Measurements from ENCODE around the gene ASH1L.

DNA sequence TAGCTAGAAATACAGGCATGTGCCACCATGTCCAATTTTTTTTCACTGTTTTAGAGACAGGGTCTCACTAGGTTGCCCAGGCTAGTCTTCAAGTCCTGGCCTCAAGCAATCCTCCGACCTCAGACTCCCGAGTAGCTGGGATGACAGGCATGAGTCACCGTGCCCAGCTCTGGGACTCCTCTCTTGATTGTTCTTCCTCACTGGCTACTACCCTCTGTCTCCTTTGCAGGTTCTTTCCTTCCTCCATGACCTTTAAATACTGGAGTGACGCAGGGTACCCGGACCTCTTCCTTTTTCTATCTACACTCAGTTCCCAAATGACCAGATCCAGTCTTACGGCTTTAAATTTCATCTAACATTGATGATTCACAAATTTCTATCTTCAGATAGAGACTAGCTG is 34.9 kb downstream of the ASH1L start:
- TF ChIP-seq POLR2AphosphoS5 (IDR thresholded peaks at IDR 0.05; ENCODE audit: low read depth, low read length) (no peak), POLR2A (IDR thresholded peaks at IDR 0.05; ENCODE audit: low read depth, low read length) (no peak), TAF1 (IDR thresholded peaks at IDR 0.05; ENCODE audit: low read depth, low read length) (no peak)

Measured in GM12891 (cell line).